ENCODE data around the gene KDM3A. TPM values are rescaled to one million over a fixed set of nuclear protein-coding genes. Genes with fewer than 3 reads are reported as not detected.

KDM3A gene
- total and polyA plus RNA-seq, 2 experiments from 2014 or later, result 8.9 to 21.8 TPM

- TF ChIP-seq ZNF462 (CRISPR knock-in tag; IDR thresholded peaks at IDR 0.05) (no peak), JUNB (IDR thresholded peaks at IDR 0.05; ENCODE audit: unreplicated experiment) (no peak)
Measured at GRCh38 chr2:86393521-86394491, 47.4 kb upstream of the KDM3A start (continued).

DNA sequence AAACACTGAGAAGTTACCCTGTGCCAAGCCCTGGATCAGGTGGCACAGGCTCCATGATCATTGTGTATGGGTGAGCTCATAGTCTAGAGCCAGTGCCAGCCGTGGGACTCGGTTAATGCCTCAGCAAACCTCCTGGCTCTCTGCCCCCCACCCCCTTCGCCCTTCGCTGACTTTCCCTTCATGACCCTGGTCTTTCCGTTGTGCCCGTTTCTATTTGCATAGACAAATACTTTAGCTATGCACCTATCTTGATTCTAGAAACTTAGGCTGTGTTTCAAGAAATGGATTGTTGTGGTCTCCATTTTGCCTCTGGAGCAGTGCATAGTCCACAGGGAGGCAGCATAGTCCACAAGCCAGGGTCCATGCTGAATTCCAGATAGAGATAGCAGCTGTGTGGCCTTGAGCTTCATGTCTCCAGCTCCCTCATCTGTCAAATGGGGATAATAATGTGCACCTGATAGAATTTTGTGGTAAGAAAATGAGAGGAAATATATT is 44.8 kb upstream of the KDM3A start:
- Histone ChIP-seq H3K4me1 (ENCODE audit: insufficient read depth) (no peaks in the 10 kb centered on the region), H3K27me3 (ENCODE audit: insufficient read depth) (no peaks in the 10 kb centered on the region), H3K79me2 (replicated peaks; ENCODE audit: insufficient read depth) (no peaks in the 10 kb centered on the region), H3K36me3 (ENCODE audit: insufficient read depth) (no peaks in the 10 kb centered on the region), H4K20me1 (replicated peaks; ENCODE audit: insufficient read depth) (no peaks in the 10 kb centered on the region), H3F3A (replicated peaks; ENCODE audit: low read depth) (no peaks in the 10 kb centered on the region), H2AFZ (peak overlapping the region; percentile 59; the same call in 1 of the 2 replicates), H3K4me3 (no peak overlapping the region), H3K27ac (ENCODE audit: low read depth) (no peak overlapping the region), H3K4me2 (no peak overlapping the region), H3K9me2 (ENCODE audit: insufficient read depth) (no peaks in the 10 kb centered on the region)
- Mint-ChIP-seq H3K27me3 (ENCODE audit: insufficient read depth, low read depth, poor library complexity) (peaks cover 1% of the 10 kb centered on the region), H3K4me1 (0 out of 3 replicates have a peak, but pooled peaks cover 2% of the 10 kb centered on the region), H3K36me3 (ENCODE audit: low read depth) (no peaks in the 10 kb centered on the region), H3K4me3 (no peak overlapping the region), H3K9me3 (no peaks in the 10 kb centered on the region; the same call in 2 of the 3 replicates), H3K27ac (no peak overlapping the region)
- DNase-seq (ENCODE audit: low spot score) (peak; percentile 59), ATAC-seq (peak; percentile 80)
- TF ChIP-seq NANOG (IDR thresholded peaks at IDR 0.05; ENCODE audit: borderline replicate concordance) (no peak), ZNF462 (CRISPR knock-in tag; IDR thresholded peaks at IDR 0.05) (no peak), JUNB (IDR thresholded peaks at IDR 0.05; ENCODE audit: unreplicated experiment) (no peak), POLR2AphosphoS5 (IDR thresholded peaks at IDR 0.05; ENCODE audit: low read depth) (no peak)
- TF ChIP-seq, protein P1, sequence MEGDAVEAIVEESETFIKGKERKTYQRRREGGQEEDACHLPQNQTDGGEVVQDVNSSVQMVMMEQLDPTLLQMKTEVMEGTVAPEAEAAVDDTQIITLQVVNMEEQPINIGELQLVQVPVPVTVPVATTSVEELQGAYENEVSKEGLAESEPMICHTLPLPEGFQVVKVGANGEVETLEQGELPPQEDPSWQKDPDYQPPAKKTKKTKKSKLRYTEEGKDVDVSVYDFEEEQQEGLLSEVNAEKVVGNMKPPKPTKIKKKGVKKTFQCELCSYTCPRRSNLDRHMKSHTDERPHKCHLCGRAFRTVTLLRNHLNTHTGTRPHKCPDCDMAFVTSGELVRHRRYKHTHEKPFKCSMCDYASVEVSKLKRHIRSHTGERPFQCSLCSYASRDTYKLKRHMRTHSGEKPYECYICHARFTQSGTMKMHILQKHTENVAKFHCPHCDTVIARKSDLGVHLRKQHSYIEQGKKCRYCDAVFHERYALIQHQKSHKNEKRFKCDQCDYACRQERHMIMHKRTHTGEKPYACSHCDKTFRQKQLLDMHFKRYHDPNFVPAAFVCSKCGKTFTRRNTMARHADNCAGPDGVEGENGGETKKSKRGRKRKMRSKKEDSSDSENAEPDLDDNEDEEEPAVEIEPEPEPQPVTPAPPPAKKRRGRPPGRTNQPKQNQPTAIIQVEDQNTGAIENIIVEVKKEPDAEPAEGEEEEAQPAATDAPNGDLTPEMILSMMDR (conservative IDR thresholded peaks at IDR 0.05; ENCODE audit: low read depth in 2 of 2), result peak; percentile 54 to 78
